CD14-positive monocyte (primary cell): ENCODE results near the gene ENPEP. TPM values are rescaled to one million over a fixed set of nuclear protein-coding genes. Genes with fewer than 3 reads are reported as not detected.

Source experiments
- DNase-seq, 3 donors: peaks; one replicate each; pipeline ENCODE4 v3.0.0-alpha.2; 2011 to 2022
- H2AFZ ChIP-seq: 2 replicates; pipeline ENCODE4 v1.6.0; 2012; ENCODE audit warnings: mild to moderate bottlenecking, low read depth, low read length, inconsistent platforms; ENCODE audit not compliant: insufficient read depth, poor library complexity, severe bottlenecking
- H3K27ac ChIP-seq, 2 donors: 1 replicate in 1 of 2; 2 replicates in 1 of 2; pipeline ENCODE4 v1.5.1; 2012 to 2013; ENCODE audit warnings: low read length in 2 of 2, control low read depth in 1 of 2, inconsistent platforms in 1 of 2, low read depth in 1 of 2, mild to moderate bottlenecking in 1 of 2
- H3K27me3 ChIP-seq, 2 donors: one replicate each; pipeline versions ENCODE4 v1.6.0 to v1.6.1; 2011 to 2013; ENCODE audit warnings: low read length in 2 of 2; ENCODE audit not compliant: control insufficient read depth in 2 of 2, insufficient read depth in 2 of 2
- H3K36me3 ChIP-seq, 2 donors: replicated peaks in 1 of 2; 1 replicate in 1 of 2; 2 replicates in 1 of 2; pipeline versions ENCODE4 v1.5.1 to v1.6.1; 2012 to 2013; ENCODE audit warnings: low read length in 2 of 2, control low read depth in 1 of 2, inconsistent platforms in 1 of 2, mild to moderate bottlenecking in 1 of 2; ENCODE audit not compliant: insufficient read depth in 2 of 2, control insufficient read depth in 1 of 2
- H3K4me1 ChIP-seq, 2 donors: 1 replicate in 1 of 2; 2 replicates in 1 of 2; pipeline versions ENCODE4 v1.5.1 to v1.6.1; 2012 to 2013; ENCODE audit warnings: low read length in 2 of 2, control low read depth in 1 of 2, inconsistent platforms in 1 of 2, mild to moderate bottlenecking in 1 of 2, moderate library complexity in 1 of 2; ENCODE audit not compliant: insufficient read depth in 2 of 2, control insufficient read depth in 1 of 2
- H3K4me2 ChIP-seq: replicated peaks from 2 replicates; pipeline ENCODE3; 2012; ENCODE audit warnings: low read length, moderate library complexity, mild to moderate bottlenecking; ENCODE audit not compliant: poor library complexity, severe bottlenecking; ENCODE audit errors: extremely low read depth
- H3K4me3 ChIP-seq, 3 experiments: fragments of 200-600 bp in 1 of 3; sonication (generic) in 1 of 3; replicated peaks in 1 of 3; 1 replicate in 2 of 3; 2 replicates in 1 of 3; pipeline ENCODE4 v1.5.1; 2011 to 2013; ENCODE audit warnings: low read length in 3 of 3, mild to moderate bottlenecking in 3 of 3, control low read depth in 2 of 3, low read depth in 2 of 3, inconsistent platforms in 1 of 3, moderate library complexity in 1 of 3
- H3K79me2 ChIP-seq: 2 replicates; pipeline ENCODE4 v1.6.0; 2012; ENCODE audit warnings: mild to moderate bottlenecking, control low read depth, inconsistent platforms, low read length, moderate library complexity; ENCODE audit not compliant: insufficient read depth
- H3K9ac ChIP-seq: 2 replicates; pipeline ENCODE4 v1.6.0; 2017; ENCODE audit warnings: low read length, mild to moderate bottlenecking; ENCODE audit not compliant: insufficient read depth, poor library complexity, severe bottlenecking
- H3K9me3 ChIP-seq, 2 donors: replicated peaks in 1 of 2; 1 replicate in 1 of 2; 2 replicates in 1 of 2; pipeline versions ENCODE4 v1.5.1 to v1.6.1; 2012 to 2013; ENCODE audit warnings: low read length in 2 of 2, control low read depth in 1 of 2; ENCODE audit not compliant: control insufficient read depth in 1 of 2, insufficient read depth in 1 of 2
- H4K20me1 ChIP-seq: 2 replicates; pipeline ENCODE4 v1.6.0; 2012; ENCODE audit warnings: mild to moderate bottlenecking, low read length, control low read depth, moderate library complexity; ENCODE audit not compliant: insufficient read depth
- H3K27ac Mint-ChIP-seq, 7 donors: one replicate each; pipeline ENCODE4 v1.8.0; 2020; ENCODE audit warnings: mild to moderate bottlenecking in 7 of 7, mixed read lengths in 7 of 7, moderate library complexity in 6 of 7, inconsistent platforms in 2 of 7
- H3K27me3 Mint-ChIP-seq, 3 donors: one replicate each; pipeline ENCODE4 v1.8.0; 2021 to 2022; ENCODE audit warnings: low read depth in 3 of 3, mild to moderate bottlenecking in 3 of 3, mixed read lengths in 3 of 3, moderate library complexity in 3 of 3, inconsistent platforms in 1 of 3
- H3K36me3 Mint-ChIP-seq, 2 donors: one replicate each; pipeline ENCODE4 v1.8.0; 2020; ENCODE audit warnings: mixed read lengths in 2 of 2, inconsistent platforms in 1 of 2, mild to moderate bottlenecking in 1 of 2
- H3K4me1 Mint-ChIP-seq: one replicate; pipeline ENCODE4 v1.8.0; 2020; ENCODE audit warnings: mild to moderate bottlenecking, mixed read lengths
- H3K4me3 Mint-ChIP-seq, 2 donors: one replicate each; pipeline ENCODE4 v1.8.0; 2020; ENCODE audit warnings: mild to moderate bottlenecking in 2 of 2, mixed read lengths in 2 of 2, moderate library complexity in 1 of 2
- H3K9me3 Mint-ChIP-seq, 7 donors: one replicate each; pipeline ENCODE4 v1.8.0; 2020 to 2022; ENCODE audit warnings: mixed read lengths in 7 of 7, mild to moderate bottlenecking in 6 of 7, moderate library complexity in 6 of 7, inconsistent platforms in 2 of 7
- CTCF ChIP-seq: fragments of 200-600 bp; IDR thresholded peaks from one replicate; pipeline ENCODE4 v1.8.0; 2022; ENCODE audit warnings: antibody characterized with exemption, mild to moderate bottlenecking
- WGBS: methylation state at CpG from one replicate; pipeline ENCODE4 v1.1.5; 2013; ENCODE audit warnings: missing lambda C conversion rate; ENCODE audit not compliant: insufficient coverage; 5-methylcytosine and 5-hydroxymethylcytosine counted together
- intact Hi-C, 2 donors: fragments of 100-400 bp; cut with micrococcal nuclease; formaldehyde crosslinking; loops; one replicate each; pipeline versions ENCODE4 v1.15.0 to v1.15.1; 2023
- polyA plus RNA-seq, 3 donors: library from polyadenylated mRNA; depleted of rRNA in 1 of 3; unstranded in 2 of 3; stranded (reverse) in 1 of 3; fragments of 300-500 nt in 2 of 3; fragments of >200 nt in 1 of 3; fragmentation: Illumina TruSeq in 2 of 3; gene quantifications; 1 replicate in 2 of 3; 2 replicates in 1 of 3; pipeline ENCODE4 v1.2.3, GENCODE V29; 2012 to 2021
- small RNA-seq: library from RNA; depleted of rRNA; stranded (forward); fragments of <200 nt; gene quantifications from one replicate; pipeline ENCODE3, GENCODE V24; 2012; ENCODE audit warnings: low read depth; ENCODE audit not compliant: insufficient read length

Gene ENPEP
- polyA plus RNA-seq, 3 donors, result not detected

- no peak overlapping the region for H3K4me2 ChIP-seq
- Mint-ChIP-seq H3K27ac (no peak overlapping the region), H3K27me3 (peaks cover 94 to 97% (median 94%) of the 10 kb centered on the region in 3 donors), H3K4me1 (peaks cover 16% of the 10 kb centered on the region), H3K9me3 (peaks cover 0 to 47% (median 30%) of the 10 kb centered on the region in 7 donors), H3K4me3 (peak overlapping the region in 1 of 2 donors; percentile 67), H3K36me3 (peaks cover 5% of the 10 kb centered on the region in 2 donors)
- DNase-seq, result no peak
- H4K20me1 ChIP-seq, result no peaks in the 10 kb centered on the region
- TF ChIP-seq CTCF, result no peak
- 2% methylated on average over 9 of the region's 27 CpGs for WGBS
- H3K9me3 ChIP-seq, result peaks cover 11 to 74% of the 10 kb centered on the region in 2 donors
- H3K27ac ChIP-seq, result no peak overlapping the region
- no peaks in the 10 kb centered on the region for H3K36me3 ChIP-seq
- H3K9ac ChIP-seq, result no peak overlapping the region
- H3K4me1 ChIP-seq, result peaks cover 0 to 2% of the 10 kb centered on the region in 2 donors
- no peaks in the 10 kb centered on the region for H3K79me2 ChIP-seq
- H3K4me3 ChIP-seq, result no peak overlapping the region
- H2AFZ ChIP-seq, result no peak overlapping the region
- H3K27me3 ChIP-seq, result peaks cover 99% of the 10 kb centered on the region in 2 donors
- intact Hi-C loops, result no loop called here
Measured at GRCh38 chr4:110614173-110614963, 138.4 kb downstream of the ENPEP start.

Small RNA genes lying within 50 kb of the gene (small RNA-seq; reads per million reads assigned to genes)
- not detected for gene RF00494

Other genes with a start within 250 kb of the ENPEP start
- not detected for gene PITX2, start 146.9 kb downstream of the ENPEP start, polyA plus RNA-seq